K562 (cell line): Measurements from ENCODE around the gene ARHGAP12. TPM values are rescaled to one million over a fixed set of nuclear protein-coding genes. Genes with fewer than 3 reads are reported as not detected.

Source experiments
- ATAC-seq: fragments of 200-7000 bp; cut with Tn5 transposase; 3 replicates; pipeline ENCODE4 v1.9.1; 2020; ENCODE audit warnings: moderate library complexity
- BruUV-seq: library from RNA; stranded (reverse); fragments of 400-500 nt; replicated peaks from 2 replicates; lab custom pipeline; 2021; lab: Mats Ljungman, UMichigan
- CTCF ChIA-PET: fragments of 300-600 bp; formaldehyde crosslinking; extraction: SDS; loops from one replicate; lab custom pipeline; 2021; ENCODE audit warnings: low intra/inter-chr PET ratio; lab: Yijun Ruan, JAX
- POLR2A ChIA-PET: fragments of 300-600, 350-650 bp; sonication (Branson Sonifier 250); formaldehyde crosslinking; extraction: SDS; loops from one replicate; lab custom pipeline; 2021; ENCODE audit warnings: antibody characterized with exemption, inconsistent platforms; lab: Yijun Ruan, JAX
- DNase-seq, 4 experiments: peaks; one replicate each; pipeline versions ENCODE4 v3.0.0 to v3.0.0-alpha.2; 2011 to 2018; ENCODE audit warnings: low spot score in 3 of 4, mixed read lengths in 3 of 4; ENCODE audit errors: extremely low read depth in 1 of 4
- FAIRE-seq: peaks from 2 replicates; lab custom pipeline; 2011; peaks lifted over from hg19 to GRCh38; lab: Jason Lieb, UNC
- H2AFZ ChIP-seq: 2 replicates; pipeline ENCODE4 v1.6.0; 2011; ENCODE audit warnings: low read depth, low read length, control low read depth, inconsistent platforms
- H3K27ac ChIP-seq: fragments of 200-600 bp; 3 replicates; pipeline ENCODE4 v1.8.0; 2011; ENCODE audit warnings: low read depth, mild to moderate bottlenecking, control low read depth, inconsistent platforms, low read length, moderate library complexity, mixed read lengths; ENCODE audit errors: extremely low read depth
- H3K27me3 ChIP-seq, 2 experiments: fragments of 300-600 bp in 1 of 2; 2 replicates in 1 of 2; 3 replicates in 1 of 2; pipeline versions ENCODE4 v1.6.0 to v1.8.0; 2011; ENCODE audit warnings: inconsistent platforms in 2 of 2, low read length in 2 of 2, mild to moderate bottlenecking in 1 of 2, mixed read lengths in 1 of 2, moderate library complexity in 1 of 2; ENCODE audit not compliant: control insufficient read depth in 2 of 2, insufficient read depth in 2 of 2
- H3K36me3 ChIP-seq: fragments of 300-600 bp; 3 replicates; pipeline ENCODE4 v1.8.0; 2011; ENCODE audit warnings: mild to moderate bottlenecking, low read length, inconsistent platforms; ENCODE audit not compliant: control insufficient read depth, insufficient read depth
- H3K4me1 ChIP-seq, 2 experiments: fragments of 200-600 bp in 1 of 2; replicated peaks in 1 of 2; 2 replicates in 1 of 2; 3 replicates in 1 of 2; pipeline versions ENCODE4 v1.5.1 to v1.8.0; 2011; ENCODE audit warnings: inconsistent platforms in 2 of 2, low read length in 2 of 2, mild to moderate bottlenecking in 1 of 2, mixed read lengths in 1 of 2, moderate library complexity in 1 of 2; ENCODE audit not compliant: control insufficient read depth in 2 of 2, insufficient read depth in 2 of 2
- H3K4me2 ChIP-seq: 2 replicates; pipeline ENCODE4 v1.6.1; 2011; ENCODE audit warnings: low read length, control low read depth, inconsistent platforms, mixed read lengths; ENCODE audit not compliant: insufficient read depth
- H3K4me3 ChIP-seq: fragments of 200-600 bp; sonication (generic), shearing (Covaris generic); 2 replicates; pipeline ENCODE4 v1.5.1; 2016; ENCODE audit warnings: control low read depth, inconsistent platforms
- H3K79me2 ChIP-seq: fragments of 200-600 bp; 3 replicates; pipeline ENCODE4 v1.8.0; 2011; ENCODE audit warnings: low read length, inconsistent platforms; ENCODE audit not compliant: control insufficient read depth, insufficient read depth
- H3K9ac ChIP-seq, 2 experiments: 2 replicates each; pipeline versions ENCODE4 v1.6.0 to v1.6.1; 2011; ENCODE audit warnings: low read depth in 2 of 2, low read length in 2 of 2, control low read depth in 1 of 2, inconsistent platforms in 1 of 2, mild to moderate bottlenecking in 1 of 2, mixed read lengths in 1 of 2; ENCODE audit not compliant: insufficient read depth in 1 of 2
- H3K9me1 ChIP-seq: one replicate; pipeline ENCODE4 v1.6.0; 2011; ENCODE audit warnings: inconsistent platforms, mild to moderate bottlenecking, low read length, moderate library complexity; ENCODE audit not compliant: control insufficient read depth, insufficient read depth
- H3K9me3 ChIP-seq: replicated peaks from 2 replicates; pipeline ENCODE4 v1.5.1; 2011; ENCODE audit warnings: low read depth, low read length, inconsistent platforms; ENCODE audit not compliant: control insufficient read depth, insufficient read depth
- H4K20me1 ChIP-seq: replicated peaks from 2 replicates; pipeline ENCODE4 v1.6.1; 2011; ENCODE audit warnings: low read length, inconsistent platforms, mixed read lengths; ENCODE audit not compliant: control insufficient read depth, insufficient read depth
- ARHGAP35 ChIP-seq: fragments of 450-650 bp; IDR thresholded peaks from 2 replicates; pipeline ENCODE4 v1.6.1; 2018; ENCODE audit not compliant: partially characterized antibody
- BRD9 ChIP-seq: fragments of 450-650 bp; IDR thresholded peaks from 2 replicates; pipeline ENCODE4 v1.6.1; 2018; ENCODE audit warnings: low read depth; ENCODE audit not compliant: partially characterized antibody
- CHAMP1 ChIP-seq: fragments of 450-650 bp; IDR thresholded peaks from 2 replicates; pipeline ENCODE4 v1.6.1; 2016; ENCODE audit warnings: mild to moderate bottlenecking
- FOXM1 ChIP-seq, 2 experiments: fragments of 450-650 bp in 1 of 2; sonication (generic) in 1 of 2; formaldehyde crosslinking in 1 of 2; IDR thresholded peaks; 2 replicates each; pipeline versions ENCODE4 v1.6.1 to v1.9.0; 2017 to 2022; ENCODE audit warnings: low read depth in 2 of 2, mild to moderate bottlenecking in 2 of 2, missing genetic modification reagents in 1 of 2, moderate library complexity in 1 of 2
- HMG20A ChIP-seq: fragments of 450-650 bp; formaldehyde crosslinking; conservative IDR thresholded peaks from 2 replicates; pipeline ENCODE4 v1.4.0; 2020; ENCODE audit warnings: mild to moderate bottlenecking, mixed read lengths
- IRF1 ChIP-seq: sonication (generic); formaldehyde crosslinking; IDR thresholded peaks from 2 replicates; pipeline ENCODE4 v1.8.0; 2022; ENCODE audit warnings: missing genetic modification reagents, mild to moderate bottlenecking, borderline replicate concordance
- KLF13 ChIP-seq: fragments of 450-650 bp; IDR thresholded peaks from 2 replicates; pipeline ENCODE4 v1.6.1; 2016; ENCODE audit warnings: missing genetic modification characterization, low read depth, mild to moderate bottlenecking, missing compliant biosample characterization, moderate library complexity, borderline replicate concordance
- RBM25 ChIP-seq: fragments of 200-400 bp; formaldehyde crosslinking; IDR thresholded peaks from 2 replicates; pipeline ENCODE4 v1.6.1; 2018; ENCODE audit warnings: low read length, low read depth, moderate library complexity; ENCODE audit not compliant: severe bottlenecking
- RCOR1 ChIP-seq, 2 experiments: IDR thresholded peaks; 2 replicates each; pipeline ENCODE4 v1.6.1; 2012; ENCODE audit warnings: low read depth in 2 of 2, low read length in 2 of 2, borderline replicate concordance in 1 of 2, improper control_type of control experiment in 1 of 2
- ZC3H8 ChIP-seq: fragments of 450-650 bp; IDR thresholded peaks from 2 replicates; pipeline ENCODE4 v1.6.1; 2017
- ZNF316 ChIP-seq: fragments of 450-650 bp; IDR thresholded peaks from 2 replicates; pipeline ENCODE4 v1.6.1; 2016
- ZNF384 ChIP-seq: IDR thresholded peaks from 2 replicates; pipeline ENCODE4 v1.6.1; 2012; ENCODE audit warnings: low read depth, low read length, improper control_type of control experiment
- ZNF780A ChIP-seq: fragments of 250-450 bp; sonication (Bioruptor Pico); IDR thresholded peaks from 2 replicates; pipeline ENCODE4 v1.5.0; 2021; ENCODE audit warnings: mild to moderate bottlenecking
- WGBS: fragments of 100-300 bp; shearing (Covaris generic); methylation state at CpG from one replicate; pipeline ENCODE4 v1.1.6; 2016; ENCODE audit warnings: low coverage, mixed read lengths; ENCODE audit not compliant: insufficient coverage; ENCODE audit errors: missing lambda C conversion rate; 5-methylcytosine and 5-hydroxymethylcytosine counted together
- in situ Hi-C: fragments of 300-500 bp; cut with MboI; formaldehyde crosslinking; loops from 4 replicates; pipeline ENCODE4 v1.15.0; 2018; ENCODE audit warnings: inconsistent platforms, mixed read lengths
- intact Hi-C: fragments of 100-400 bp; cut with micrococcal nuclease; formaldehyde crosslinking; loops from 2 replicates; pipeline ENCODE4 v1.14.2; 2022
- polyA plus RNA-seq, 8 experiments: library from polyadenylated mRNA; depleted of rRNA in 4 of 8; stranded (reverse) in 5 of 8; unstranded in 3 of 8; fragments of >200 nt; fragmentation: Nextera tagmentation in 2 of 8; fragmentation: Illumina TruSeq in 1 of 8; extraction: Ambion mirVana in 2 of 8; extraction: Trizol in 1 of 8; gene quantifications; 2 replicates each; pipeline versions ENCODE4 v1.2.1 to v1.2.3, GENCODE V29; 2011 to 2014; ENCODE audit warnings: inconsistent platforms in 1 of 8, missing spikeins in 1 of 8
- total RNA-seq, 7 experiments: library from RNA; depleted of rRNA in 6 of 7; stranded (reverse); fragments of >200 nt in 6 of 7; fragmentation: Illumina TruSeq in 2 of 7; extraction: Trizol in 2 of 7; gene quantifications; 2 replicates each; pipeline versions ENCODE4 v1.2.1 to v1.2.3, GENCODE V29; 2011 to 2021; ENCODE audit warnings: low replicate concordance in 1 of 7

Gene ARHGAP12
- total and polyA plus RNA-seq, 9 of the 15 experiments (the other 6 are each of a cell fraction or from before 2014, with no cell fraction given), result 4.4 to 18.7 (median 10.1) TPM

GRCh38 chr10:31926160-31926559 lies 2.5 kb downstream of the ARHGAP12 start:
- no peaks in the 10 kb centered on the region for H3K27me3 ChIP-seq
- TF ChIP-seq ARHGAP35 (no peak), RCOR1 (IDR thresholded peaks at IDR 0.05; ENCODE audit: borderline replicate concordance in 1 of 2, low read depth in 2 of 2, low read length in 2 of 2) (0 out of 4 replicates have a peak, but pooled peaks of 1 of the 2 experiments have one; percentile 14), HMG20A (no peak), ZNF384 (peak; percentile 78)
- TF ChIP-seq, all 486 proteins: peak for 2
- no peak for FAIRE-seq
- intact Hi-C loops, result loop anchor here (10.0 kb wide), 1 partner anchor 79 kb away; no protein-coding TSS in a partner anchor
- Histone ChIP-seq H3K27ac (no peak overlapping the region), H4K20me1 (no peaks in the 10 kb centered on the region; the same call in 1 of the 2 replicates), H3K36me3 (no peaks in the 10 kb centered on the region), H3K9ac (no peak overlapping the region), H3K9me3 (no peaks in the 10 kb centered on the region), H2AFZ (no peak overlapping the region), H3K4me3 (no peak overlapping the region), H3K9me1 (no peaks in the 10 kb centered on the region), H3K4me2 (no peak overlapping the region), H3K4me1 (peaks cover 11 to 21% of the 10 kb centered on the region in 2 experiments; a peak in 4 of 5 replicates), H3K79me2 (peaks cover 65% of the 10 kb centered on the region)
- CTCF ChIA-PET, result interaction anchor here (0.6 to 0.9 kb wide), 2 partner anchors 23 to 64 kb away, joined by 3 read pairs; no protein-coding TSS in a partner anchor
- TSS peak; percentile 38 for BruUV-seq
- POLR2A ChIA-PET, result interaction anchor here (1.0 to 2.8 kb wide), 3 partner anchors 11 to 49 kb away, joined by 3 to 11 read pairs (median 11); no protein-coding TSS in a partner anchor
- no peak for ATAC-seq
- in situ Hi-C loops, result no loop called here
- no peak for DNase-seq
- WGBS, result 43% methylated on average over 5 of the region's 5 CpGs

GRCh38 chr10:31924833-31925232 lies 3.8 kb downstream of the ARHGAP12 start:
- Histone ChIP-seq H3K9me3 (no peaks in the 10 kb centered on the region), H3K9me1 (no peaks in the 10 kb centered on the region), H3K9ac (no peak overlapping the region), H3K27me3 (no peaks in the 10 kb centered on the region), H4K20me1 (no peaks in the 10 kb centered on the region; the same call in 1 of the 2 replicates), H2AFZ (no peak overlapping the region), H3K36me3 (no peaks in the 10 kb centered on the region), H3K27ac (no peak overlapping the region), H3K79me2 (peaks cover 74% of the 10 kb centered on the region), H3K4me3 (no peak overlapping the region), H3K4me2 (no peak overlapping the region), H3K4me1 (peaks cover 10 to 11% of the 10 kb centered on the region in 2 experiments; a peak in 4 of 5 replicates)
- CTCF ChIA-PET, result no interaction called here
- DNase-seq (no peak), FAIRE-seq (no peak), ATAC-seq (no peak)
- no TSS peak for BruUV-seq
- in situ Hi-C loops, result no loop called here
- intact Hi-C loops, result loop anchor here (10.0 kb wide), 1 partner anchor 80 kb away; no protein-coding TSS in a partner anchor
- POLR2A ChIA-PET, result interaction anchor here (0.8 kb wide), 1 partner anchor 12 kb away, joined by 3 read pairs; no protein-coding TSS in a partner anchor
- 61% methylated on average over 3 of the region's 3 CpGs for WGBS
- no peak for TF ChIP-seq ZC3H8
- no peak for TF ChIP-seq CHAMP1
- TF ChIP-seq RBM25, result peak; percentile 87
- TF ChIP-seq ZNF780A (CRISPR knock-in tag), result no peak
- TF ChIP-seq IRF1 (CRISPR knock-in tag), result no peak
- TF ChIP-seq KLF13 (tag), result no peak
- TF ChIP-seq FOXM1 (IDR thresholded peaks at IDR 0.05; ENCODE audit: low read depth), result no peak
- no peak for TF ChIP-seq FOXM1 (CRISPR knock-in tag; IDR thresholded peaks at IDR 0.05; ENCODE audit: low read depth)
- no peak for TF ChIP-seq ZNF316
- peak; percentile 33 for TF ChIP-seq BRD9
